K562 (cell line): ENCODE data around the gene TREH. TPM values are rescaled to one million over a fixed set of nuclear protein-coding genes. Genes with fewer than 3 reads are reported as not detected.
"Not testable (repeated sequence)": the region's sequence is repeated elsewhere in the genome, so short reads cannot be mapped to it uniquely, and the experiment has no call there.

Experiments
- ATAC-seq: fragments of 200-7000 bp; cut with Tn5 transposase; 3 replicates; pipeline ENCODE4 v1.9.1; 2020; ENCODE audit warnings: moderate library complexity
- BruUV-seq: library from RNA; stranded (reverse); fragments of 400-500 nt; replicated peaks from 2 replicates; lab custom pipeline; 2021; lab: Mats Ljungman, UMichigan
- CTCF ChIA-PET: fragments of 300-600 bp; formaldehyde crosslinking; extraction: SDS; loops from one replicate; lab custom pipeline; 2021; ENCODE audit warnings: low intra/inter-chr PET ratio; lab: Yijun Ruan, JAX
- POLR2A ChIA-PET: fragments of 300-600, 350-650 bp; sonication (Branson Sonifier 250); formaldehyde crosslinking; extraction: SDS; loops from one replicate; lab custom pipeline; 2021; ENCODE audit warnings: antibody characterized with exemption, inconsistent platforms; lab: Yijun Ruan, JAX
- DNase-seq, 4 experiments: peaks; one replicate each; pipeline versions ENCODE4 v3.0.0 to v3.0.0-alpha.2; 2011 to 2018; ENCODE audit warnings: low spot score in 3 of 4, mixed read lengths in 3 of 4; ENCODE audit errors: extremely low read depth in 1 of 4
- FAIRE-seq: peaks from 2 replicates; lab custom pipeline; 2011; peaks lifted over from hg19 to GRCh38; lab: Jason Lieb, UNC
- H2AFZ ChIP-seq: 2 replicates; pipeline ENCODE4 v1.6.0; 2011; ENCODE audit warnings: low read depth, low read length, control low read depth, inconsistent platforms
- H3K27ac ChIP-seq: fragments of 200-600 bp; 3 replicates; pipeline ENCODE4 v1.8.0; 2011; ENCODE audit warnings: low read depth, mild to moderate bottlenecking, control low read depth, inconsistent platforms, low read length, moderate library complexity, mixed read lengths; ENCODE audit errors: extremely low read depth
- H3K27me3 ChIP-seq, 2 experiments: fragments of 300-600 bp in 1 of 2; 2 replicates in 1 of 2; 3 replicates in 1 of 2; pipeline versions ENCODE4 v1.6.0 to v1.8.0; 2011; ENCODE audit warnings: inconsistent platforms in 2 of 2, low read length in 2 of 2, mild to moderate bottlenecking in 1 of 2, mixed read lengths in 1 of 2, moderate library complexity in 1 of 2; ENCODE audit not compliant: control insufficient read depth in 2 of 2, insufficient read depth in 2 of 2
- H3K36me3 ChIP-seq: fragments of 300-600 bp; 3 replicates; pipeline ENCODE4 v1.8.0; 2011; ENCODE audit warnings: mild to moderate bottlenecking, low read length, inconsistent platforms; ENCODE audit not compliant: control insufficient read depth, insufficient read depth
- H3K4me1 ChIP-seq, 2 experiments: fragments of 200-600 bp in 1 of 2; replicated peaks in 1 of 2; 2 replicates in 1 of 2; 3 replicates in 1 of 2; pipeline versions ENCODE4 v1.5.1 to v1.8.0; 2011; ENCODE audit warnings: inconsistent platforms in 2 of 2, low read length in 2 of 2, mild to moderate bottlenecking in 1 of 2, mixed read lengths in 1 of 2, moderate library complexity in 1 of 2; ENCODE audit not compliant: control insufficient read depth in 2 of 2, insufficient read depth in 2 of 2
- H3K4me2 ChIP-seq: 2 replicates; pipeline ENCODE4 v1.6.1; 2011; ENCODE audit warnings: low read length, control low read depth, inconsistent platforms, mixed read lengths; ENCODE audit not compliant: insufficient read depth
- H3K4me3 ChIP-seq: fragments of 200-600 bp; sonication (generic), shearing (Covaris generic); 2 replicates; pipeline ENCODE4 v1.5.1; 2016; ENCODE audit warnings: control low read depth, inconsistent platforms
- H3K79me2 ChIP-seq: fragments of 200-600 bp; 3 replicates; pipeline ENCODE4 v1.8.0; 2011; ENCODE audit warnings: low read length, inconsistent platforms; ENCODE audit not compliant: control insufficient read depth, insufficient read depth
- H3K9ac ChIP-seq, 2 experiments: 2 replicates each; pipeline versions ENCODE4 v1.6.0 to v1.6.1; 2011; ENCODE audit warnings: low read depth in 2 of 2, low read length in 2 of 2, control low read depth in 1 of 2, inconsistent platforms in 1 of 2, mild to moderate bottlenecking in 1 of 2, mixed read lengths in 1 of 2; ENCODE audit not compliant: insufficient read depth in 1 of 2
- H3K9me1 ChIP-seq: one replicate; pipeline ENCODE4 v1.6.0; 2011; ENCODE audit warnings: inconsistent platforms, mild to moderate bottlenecking, low read length, moderate library complexity; ENCODE audit not compliant: control insufficient read depth, insufficient read depth
- H3K9me3 ChIP-seq: replicated peaks from 2 replicates; pipeline ENCODE4 v1.5.1; 2011; ENCODE audit warnings: low read depth, low read length, inconsistent platforms; ENCODE audit not compliant: control insufficient read depth, insufficient read depth
- H4K20me1 ChIP-seq: replicated peaks from 2 replicates; pipeline ENCODE4 v1.6.1; 2011; ENCODE audit warnings: low read length, inconsistent platforms, mixed read lengths; ENCODE audit not compliant: control insufficient read depth, insufficient read depth
- CAMTA2 ChIP-seq: fragments of 250-450 bp; sonication (Bioruptor Pico); conservative IDR thresholded peaks from 2 replicates; pipeline ENCODE4 v1.5.1; 2022
- FOXK2 ChIP-seq, 2 experiments: fragments of 450-650 bp; IDR thresholded peaks in 1 of 2; conservative IDR thresholded peaks in 1 of 2; 2 replicates each; pipeline ENCODE4 v1.6.1; 2016; ENCODE audit warnings: low read depth in 2 of 2, mild to moderate bottlenecking in 1 of 2
- MEF2D ChIP-seq: conservative IDR thresholded peaks from 2 replicates; pipeline ENCODE4 v1.6.1; 2016; ENCODE audit warnings: low read depth, missing genetic modification characterization, missing compliant biosample characterization
- PBX2 ChIP-seq, 2 experiments: IDR thresholded peaks in 1 of 2; conservative IDR thresholded peaks in 1 of 2; 2 replicates each; pipeline ENCODE4 v1.6.1; 2016; ENCODE audit warnings: low read depth in 2 of 2, mild to moderate bottlenecking in 1 of 2, missing compliant biosample characterization in 1 of 2, missing genetic modification characterization in 1 of 2, moderate library complexity in 1 of 2
- RBBP5 ChIP-seq: fragments of 200-600 bp; sonication (generic); IDR thresholded peaks from 2 replicates; pipeline ENCODE4 v1.6.1; 2012; ENCODE audit warnings: borderline replicate concordance, mild to moderate bottlenecking, low read length, control low read depth, inconsistent platforms; ENCODE audit not compliant: insufficient read depth, poor library complexity, severe bottlenecking
- RBM25 ChIP-seq: fragments of 200-400 bp; formaldehyde crosslinking; IDR thresholded peaks from 2 replicates; pipeline ENCODE4 v1.6.1; 2018; ENCODE audit warnings: low read length, low read depth, moderate library complexity; ENCODE audit not compliant: severe bottlenecking
- SAFB2 ChIP-seq: fragments of 200-400 bp; formaldehyde crosslinking; IDR thresholded peaks from 2 replicates; pipeline ENCODE4 v1.6.1; 2018; ENCODE audit warnings: borderline replicate concordance, low read length, low read depth, moderate library complexity; ENCODE audit not compliant: severe bottlenecking
- ZNF143 ChIP-seq: sonication (generic); formaldehyde crosslinking; IDR thresholded peaks from 2 replicates; pipeline ENCODE4 v1.9.0; 2022; ENCODE audit warnings: mild to moderate bottlenecking, missing genetic modification reagents
- ZNF239 ChIP-seq: fragments of 250-450 bp; sonication (Bioruptor Pico); IDR thresholded peaks from 2 replicates; pipeline ENCODE4 v1.4.0; 2020; ENCODE audit warnings: mild to moderate bottlenecking
- WGBS: fragments of 100-300 bp; shearing (Covaris generic); methylation state at CpG from one replicate; pipeline ENCODE4 v1.1.6; 2016; ENCODE audit warnings: low coverage, mixed read lengths; ENCODE audit not compliant: insufficient coverage; ENCODE audit errors: missing lambda C conversion rate; 5-methylcytosine and 5-hydroxymethylcytosine counted together
- in situ Hi-C: fragments of 300-500 bp; cut with MboI; formaldehyde crosslinking; loops from 4 replicates; pipeline ENCODE4 v1.15.0; 2018; ENCODE audit warnings: inconsistent platforms, mixed read lengths
- intact Hi-C: fragments of 100-400 bp; cut with micrococcal nuclease; formaldehyde crosslinking; loops from 2 replicates; pipeline ENCODE4 v1.14.2; 2022
- polyA plus RNA-seq, 8 experiments: library from polyadenylated mRNA; depleted of rRNA in 4 of 8; stranded (reverse) in 5 of 8; unstranded in 3 of 8; fragments of >200 nt; fragmentation: Nextera tagmentation in 2 of 8; fragmentation: Illumina TruSeq in 1 of 8; extraction: Ambion mirVana in 2 of 8; extraction: Trizol in 1 of 8; gene quantifications; 2 replicates each; pipeline versions ENCODE4 v1.2.1 to v1.2.3, GENCODE V29; 2011 to 2014; ENCODE audit warnings: inconsistent platforms in 1 of 8, missing spikeins in 1 of 8
- total RNA-seq, 7 experiments: library from RNA; depleted of rRNA in 6 of 7; stranded (reverse); fragments of >200 nt in 6 of 7; fragmentation: Illumina TruSeq in 2 of 7; extraction: Trizol in 2 of 7; gene quantifications; 2 replicates each; pipeline versions ENCODE4 v1.2.1 to v1.2.3, GENCODE V29; 2011 to 2021; ENCODE audit warnings: low replicate concordance in 1 of 7

The TREH gene
- total and polyA plus RNA-seq, 9 of the 15 experiments (the other 6 are each of a cell fraction or from before 2014, with no cell fraction given) = 0.09 to 0.20 (median 0.11) TPM; not detected in 6

- TF ChIP-seq PBX2 (CRISPR knock-in tag; IDR thresholded peaks at IDR 0.05; ENCODE audit: low read depth) (no peak), PBX2 (tag; conservative IDR thresholded peaks at IDR 0.05; ENCODE audit: low read depth) (no peak), MEF2D (tag) (no peak), ZNF239 (no peak), FOXK2 (conservative IDR thresholded peaks at IDR 0.05 in 1 of 2, IDR thresholded peaks at IDR 0.05 in 1 of 2; ENCODE audit: low read depth in 2 of 2) (no peak), SAFB2 (no peak), CAMTA2 (CRISPR knock-in tag) (no peak), ZNF143 (CRISPR knock-in tag) (no peak), RBBP5 (no peak)
Measured at GRCh38 chr11:118684187-118684586, 4.7 kb upstream of the TREH start (continued).

GRCh38 chr11:118682939-118683338 lies 3.5 kb upstream of the TREH start:
- CTCF ChIA-PET, H3K27ac ChIP-seq, H3K4me3 ChIP-seq, H3K27me3 ChIP-seq, intact Hi-C loops, H3K36me3 ChIP-seq, FAIRE-seq, H3K9ac ChIP-seq, H3K4me2 ChIP-seq, ATAC-seq, H3K79me2 ChIP-seq, in situ Hi-C loops, BruUV-seq, DNase-seq, H4K20me1 ChIP-seq, H2AFZ ChIP-seq, H3K9me1 ChIP-seq, POLR2A ChIA-PET, H3K9me3 ChIP-seq: not testable (repeated sequence)
- 35% methylated on average over 5 of the region's 6 CpGs for WGBS
- TF ChIP-seq RBM25 = peak; percentile 69
- peaks cover 3 to 13% of the 10 kb centered on the region in 2 experiments; a peak in 3 of 5 replicates for H3K4me1 ChIP-seq
